Endodermal cell (in vitro differentiated cells): ENCODE results near the gene HOXB3. TPM values are rescaled to one million over a fixed set of nuclear protein-coding genes. Genes with fewer than 3 reads are reported as not detected.

Experiments
- DNase-seq: peaks from one replicate; pipeline ENCODE4 v3.0.0-alpha.2; 2017
- H3K27ac ChIP-seq: 2 replicates; pipeline ENCODE4 v1.5.1; 2013; ENCODE audit warnings: mild to moderate bottlenecking, low read depth, low read length, moderate library complexity
- H3K27me3 ChIP-seq: 2 replicates; pipeline ENCODE4 v1.6.1; 2013; ENCODE audit warnings: mild to moderate bottlenecking, low read length, moderate library complexity; ENCODE audit not compliant: insufficient read depth, control insufficient read depth, poor library complexity, severe bottlenecking
- H3K36me3 ChIP-seq: 2 replicates; pipeline ENCODE4 v1.7.0; 2013; ENCODE audit warnings: mild to moderate bottlenecking, low read length, moderate library complexity; ENCODE audit not compliant: control insufficient read depth, insufficient read depth
- H3K4me1 ChIP-seq: one replicate; pipeline ENCODE4 v1.7.0; 2013; ENCODE audit warnings: low read length; ENCODE audit not compliant: control insufficient read depth, insufficient read depth
- H3K4me3 ChIP-seq: 2 replicates; pipeline ENCODE4 v1.5.1; 2013; ENCODE audit warnings: mild to moderate bottlenecking, low read length, moderate library complexity
- H3K9ac ChIP-seq: 2 replicates; pipeline ENCODE4 v1.6.1; 2013; ENCODE audit warnings: mild to moderate bottlenecking, low read length, moderate library complexity; ENCODE audit not compliant: poor library complexity, severe bottlenecking; ENCODE audit errors: extremely low read depth
- H3K9me3 ChIP-seq: 2 replicates; pipeline ENCODE4 v1.6.1; 2013; ENCODE audit warnings: mild to moderate bottlenecking, low read length, moderate library complexity; ENCODE audit not compliant: control insufficient read depth
- H3K27ac Mint-ChIP-seq: 2 replicates; pipeline ENCODE4 v1.8.0; 2020; ENCODE audit warnings: mixed read lengths
- H3K27me3 Mint-ChIP-seq: 2 replicates; pipeline ENCODE4 v1.8.0; 2021; ENCODE audit warnings: mild to moderate bottlenecking, mixed read lengths; ENCODE audit not compliant: insufficient read depth
- H3K36me3 Mint-ChIP-seq: 2 replicates; pipeline ENCODE4 v1.8.0; 2020; ENCODE audit warnings: low read depth, mixed read lengths
- H3K4me1 Mint-ChIP-seq: 2 replicates; pipeline ENCODE4 v1.8.0; 2020; ENCODE audit warnings: mixed read lengths
- H3K4me3 Mint-ChIP-seq: 2 replicates; pipeline ENCODE4 v1.8.0; 2020; ENCODE audit warnings: mild to moderate bottlenecking, moderate library complexity, mixed read lengths
- H3K9me3 Mint-ChIP-seq: 2 replicates; pipeline ENCODE4 v1.8.0; 2020; ENCODE audit warnings: mild to moderate bottlenecking, mixed read lengths
- WGBS, 2 experiments: methylation state at CpG; one replicate each; pipeline versions ENCODE4 v1.1.5 to v1.1.7; 2013; ENCODE audit warnings: missing lambda C conversion rate in 2 of 2, mixed read lengths in 1 of 2; ENCODE audit not compliant: insufficient coverage in 1 of 2, insufficient read length in 1 of 2; 5-methylcytosine and 5-hydroxymethylcytosine counted together
- total RNA-seq, 2 donors: library from RNA; stranded (reverse); fragmentation: NEBNext Ultra II Directional in 1 of 2; extraction: Animal tissue kit (Norgen Biotek cat#: 25700) in 1 of 2; gene quantifications; 2 replicates in 1 of 2; 3 replicates in 1 of 2; pipeline ENCODE4 v1.2.1, GENCODE V29; 2021
- TF ChIP-seq, protein P1 (sequence below): fragments of 200-600 bp; sonication (generic); conservative IDR thresholded peaks from 2 replicates; pipeline ENCODE4 v1.5.0; 2021; ENCODE audit warnings: antibody characterized with exemption, mild to moderate bottlenecking

Gene HOXB3
- total RNA-seq, 2 donors from 2014 or later = not detected

DNA sequence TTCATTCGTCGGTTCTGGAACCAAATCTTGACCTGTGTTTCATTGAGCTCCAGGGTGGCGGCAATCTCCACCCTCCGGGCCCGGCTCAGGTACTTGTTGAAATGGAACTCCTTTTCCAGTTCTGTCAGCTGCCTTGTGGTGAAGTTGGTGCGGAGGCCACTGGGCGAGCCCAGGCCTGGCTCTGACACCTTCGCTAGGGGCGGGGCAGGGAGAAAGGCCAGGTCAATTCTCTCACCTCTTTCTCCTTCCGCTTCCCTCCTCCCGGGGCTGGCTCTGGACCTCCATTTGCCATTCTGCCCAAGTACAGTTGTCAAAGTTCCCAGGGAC, 60.4 kb downstream of the HOXB3 start:
- Mint-ChIP-seq H3K4me3 (no peak overlapping the region), H3K27me3 (peaks cover 100% of the 10 kb centered on the region), H3K4me1 (peaks cover 18% of the 10 kb centered on the region), H3K9me3 (no peaks in the 10 kb centered on the region), H3K27ac (no peak overlapping the region), H3K36me3 (no peaks in the 10 kb centered on the region)
- H3K36me3 ChIP-seq = no peaks in the 10 kb centered on the region
- TF ChIP-seq, protein P1, sequence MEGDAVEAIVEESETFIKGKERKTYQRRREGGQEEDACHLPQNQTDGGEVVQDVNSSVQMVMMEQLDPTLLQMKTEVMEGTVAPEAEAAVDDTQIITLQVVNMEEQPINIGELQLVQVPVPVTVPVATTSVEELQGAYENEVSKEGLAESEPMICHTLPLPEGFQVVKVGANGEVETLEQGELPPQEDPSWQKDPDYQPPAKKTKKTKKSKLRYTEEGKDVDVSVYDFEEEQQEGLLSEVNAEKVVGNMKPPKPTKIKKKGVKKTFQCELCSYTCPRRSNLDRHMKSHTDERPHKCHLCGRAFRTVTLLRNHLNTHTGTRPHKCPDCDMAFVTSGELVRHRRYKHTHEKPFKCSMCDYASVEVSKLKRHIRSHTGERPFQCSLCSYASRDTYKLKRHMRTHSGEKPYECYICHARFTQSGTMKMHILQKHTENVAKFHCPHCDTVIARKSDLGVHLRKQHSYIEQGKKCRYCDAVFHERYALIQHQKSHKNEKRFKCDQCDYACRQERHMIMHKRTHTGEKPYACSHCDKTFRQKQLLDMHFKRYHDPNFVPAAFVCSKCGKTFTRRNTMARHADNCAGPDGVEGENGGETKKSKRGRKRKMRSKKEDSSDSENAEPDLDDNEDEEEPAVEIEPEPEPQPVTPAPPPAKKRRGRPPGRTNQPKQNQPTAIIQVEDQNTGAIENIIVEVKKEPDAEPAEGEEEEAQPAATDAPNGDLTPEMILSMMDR = no peak
- 40 to 88% methylated on average over 1 to 11 of the region's 11 CpGs for WGBS, 2 experiments
- H3K4me1 ChIP-seq = no peaks in the 10 kb centered on the region
- no peaks in the 10 kb centered on the region for H3K9me3 ChIP-seq
- H3K27me3 ChIP-seq = peaks cover 88% of the 10 kb centered on the region
- peak; percentile 85 for DNase-seq
- H3K9ac ChIP-seq = no peak overlapping the region
- no peak overlapping the region for H3K4me3 ChIP-seq
- H3K27ac ChIP-seq = no peak overlapping the region

- H3K36me3 Mint-ChIP-seq = no peaks in the 10 kb centered on the region
- peaks cover 100% of the 10 kb centered on the region for H3K27me3 Mint-ChIP-seq
- WGBS, 2 experiments = 79 to 84% methylated on average over 6 to 11 of the region's 11 CpGs
- Histone ChIP-seq H3K4me1 (no peaks in the 10 kb centered on the region), H3K9ac (no peak overlapping the region), H3K27me3 (peaks cover 91% of the 10 kb centered on the region), H3K4me3 (no peak overlapping the region), H3K27ac (no peak overlapping the region), H3K36me3 (no peaks in the 10 kb centered on the region), H3K9me3 (no peaks in the 10 kb centered on the region)
- H3K4me3 Mint-ChIP-seq = no peak overlapping the region
- peaks cover 18% of the 10 kb centered on the region for H3K4me1 Mint-ChIP-seq
- no peaks in the 10 kb centered on the region for H3K9me3 Mint-ChIP-seq
- no peak overlapping the region for H3K27ac Mint-ChIP-seq
- TF ChIP-seq, protein P1 = no peak
- no peak for DNase-seq
These were observed 60.9 kb downstream of the HOXB3 start for GRCh38 chr17:48528936-48529682.

DNA sequence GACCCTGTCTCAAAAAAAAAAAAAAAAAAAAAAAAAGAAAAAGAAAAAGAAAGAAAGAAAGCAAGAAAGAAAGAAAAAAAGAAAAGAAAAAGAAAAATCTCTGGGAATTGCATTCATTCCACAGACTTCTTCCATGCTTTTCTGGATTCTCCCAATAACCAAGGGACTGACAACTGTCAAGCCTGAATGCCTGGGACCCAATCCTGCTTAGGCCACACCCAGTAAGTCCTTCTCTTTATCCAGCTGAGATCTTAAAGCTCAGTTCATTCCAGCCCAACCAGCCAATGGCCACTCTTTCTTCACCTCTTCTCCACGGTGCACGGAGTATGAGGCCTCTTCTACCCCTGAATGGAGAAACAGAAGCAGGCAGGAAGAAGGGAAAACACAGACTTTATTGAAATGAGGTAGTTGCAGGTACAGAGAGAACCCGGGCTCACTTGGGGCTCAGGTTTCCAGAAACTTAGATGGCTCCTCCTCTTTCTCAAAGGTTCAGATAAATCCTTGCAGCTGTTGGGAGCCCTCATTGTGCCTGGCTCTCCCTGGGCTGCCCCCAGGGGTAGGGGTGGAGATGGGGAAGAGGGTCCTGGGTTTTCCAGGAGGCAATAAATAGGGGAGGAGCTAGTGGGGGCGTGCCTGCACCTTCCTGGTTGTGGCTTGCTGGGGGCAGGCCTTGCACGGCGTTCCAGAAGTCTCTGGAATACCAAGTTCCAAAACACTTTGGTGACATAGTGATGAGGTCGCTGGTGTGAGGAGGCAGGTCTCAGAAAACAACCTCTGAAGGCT, 61.7 kb downstream of the HOXB3 start:
- DNase-seq = peak; percentile 74
- H3K36me3 ChIP-seq = no peaks in the 10 kb centered on the region
- H3K36me3 Mint-ChIP-seq = no peaks in the 10 kb centered on the region
- H3K27ac Mint-ChIP-seq = no peak overlapping the region
- no peaks in the 10 kb centered on the region for H3K9me3 Mint-ChIP-seq
- H3K4me3 Mint-ChIP-seq = no peak overlapping the region
- no peaks in the 10 kb centered on the region for H3K4me1 ChIP-seq
- peaks cover 18% of the 10 kb centered on the region for H3K4me1 Mint-ChIP-seq
- 46 to 57% methylated on average over 1 to 7 of the region's 7 CpGs for WGBS, 2 experiments
- peaks cover 100% of the 10 kb centered on the region for H3K27me3 Mint-ChIP-seq
- H3K27ac ChIP-seq = no peak overlapping the region
- H3K27me3 ChIP-seq = peaks cover 95% of the 10 kb centered on the region
- TF ChIP-seq, protein P1 = no peak
- no peaks in the 10 kb centered on the region for H3K9me3 ChIP-seq
- H3K9ac ChIP-seq = no peak overlapping the region
- H3K4me3 ChIP-seq = no peak overlapping the region
